SU-DHL-6 (cell line): ENCODE results near the gene STPG2.
"Not testable (repeated sequence)": the region's sequence is repeated elsewhere in the genome, so short reads cannot be mapped to it uniquely, and the experiment has no call there.

ENCODE experiments used
- H2AFZ ChIP-seq: fragments of 200-600 bp; sonication (generic); 2 replicates; pipeline ENCODE4 v1.6.1; 2014; ENCODE audit warnings: low read depth, mild to moderate bottlenecking, moderate library complexity, mixed read lengths, antibody characterized with exemption, low read length; ENCODE audit not compliant: severe bottlenecking
- H3F3A ChIP-seq: fragments of 200-600 bp; shearing (Covaris generic); 2 replicates; pipeline ENCODE4 v1.6.0; 2016; ENCODE audit warnings: antibody characterized with exemption, mild to moderate bottlenecking; ENCODE audit not compliant: insufficient read depth
- H3K27ac ChIP-seq: fragments of 200-600 bp; sonication (generic); 2 replicates; pipeline ENCODE4 v1.5.1; 2016; ENCODE audit warnings: low read depth, mild to moderate bottlenecking, low read length, moderate library complexity, mixed read lengths
- H3K27me3 ChIP-seq: fragments of 200-600 bp; sonication (generic), shearing (Covaris generic); 2 replicates; pipeline ENCODE4 v1.6.0; 2014; ENCODE audit warnings: mild to moderate bottlenecking, low read length
- H3K36me3 ChIP-seq: fragments of 200-600 bp; sonication (generic); 2 replicates; pipeline ENCODE4 v1.6.1; 2014; ENCODE audit warnings: mild to moderate bottlenecking, low read length, mixed read lengths
- H3K4me2 ChIP-seq: fragments of 300-600, 200-600 bp; shearing (Covaris generic), sonication (generic); 2 replicates; pipeline ENCODE4 v1.6.0; 2014; ENCODE audit warnings: low read length, low read depth, mild to moderate bottlenecking; ENCODE audit not compliant: poor library complexity, severe bottlenecking
- H3K4me3 ChIP-seq: fragments of 200-600 bp; sonication (generic); 2 replicates; pipeline ENCODE4 v1.5.1; 2014; ENCODE audit warnings: antibody characterized with exemption, low read length, mild to moderate bottlenecking, mixed read lengths; ENCODE audit not compliant: insufficient read depth, poor library complexity, severe bottlenecking
- H3K79me2 ChIP-seq: fragments of 200-600 bp; sonication (generic); 2 replicates; pipeline ENCODE4 v1.6.1; 2014; ENCODE audit warnings: mild to moderate bottlenecking, low read length, moderate library complexity; ENCODE audit not compliant: insufficient read depth
- H3K9ac ChIP-seq: fragments of 200-600 bp; sonication (generic); 2 replicates; pipeline ENCODE4 v1.7.0; 2014; ENCODE audit warnings: mild to moderate bottlenecking, low read length
- H3K9me2 ChIP-seq: fragments of 200-600 bp; sonication (generic); replicated peaks from 2 replicates; pipeline ENCODE4 v1.6.1; 2014; ENCODE audit warnings: low read length; ENCODE audit not compliant: insufficient read depth
- H3K9me3 ChIP-seq: fragments of 200-600 bp; sonication (generic); 2 replicates; pipeline ENCODE4 v1.6.1; 2014; ENCODE audit warnings: low read length, mixed read lengths; ENCODE audit not compliant: insufficient read depth
- H4K20me1 ChIP-seq: fragments of 200-600 bp; sonication (generic); 2 replicates; pipeline ENCODE4 v1.6.1; 2014; ENCODE audit warnings: low read depth, mild to moderate bottlenecking, antibody characterized with exemption, low read length, moderate library complexity, mixed read lengths
- CTCF ChIP-seq: fragments of 200-600 bp; sonication (generic); IDR thresholded peaks from one replicate; pipeline ENCODE4 v1.5.1; 2017; ENCODE audit warnings: antibody characterized with exemption, mild to moderate bottlenecking, low read length, moderate library complexity; ENCODE audit not compliant: insufficient read depth, poor library complexity, severe bottlenecking
- EZH2phosphoT487 ChIP-seq: fragments of 200-600 bp; sonication (generic), shearing (Covaris generic); conservative IDR thresholded peaks from 2 replicates; pipeline ENCODE4 v1.6.1; 2018; ENCODE audit warnings: mild to moderate bottlenecking, antibody characterized with exemption, low read length, moderate library complexity, mixed read lengths

Gene STPG2

DNA sequence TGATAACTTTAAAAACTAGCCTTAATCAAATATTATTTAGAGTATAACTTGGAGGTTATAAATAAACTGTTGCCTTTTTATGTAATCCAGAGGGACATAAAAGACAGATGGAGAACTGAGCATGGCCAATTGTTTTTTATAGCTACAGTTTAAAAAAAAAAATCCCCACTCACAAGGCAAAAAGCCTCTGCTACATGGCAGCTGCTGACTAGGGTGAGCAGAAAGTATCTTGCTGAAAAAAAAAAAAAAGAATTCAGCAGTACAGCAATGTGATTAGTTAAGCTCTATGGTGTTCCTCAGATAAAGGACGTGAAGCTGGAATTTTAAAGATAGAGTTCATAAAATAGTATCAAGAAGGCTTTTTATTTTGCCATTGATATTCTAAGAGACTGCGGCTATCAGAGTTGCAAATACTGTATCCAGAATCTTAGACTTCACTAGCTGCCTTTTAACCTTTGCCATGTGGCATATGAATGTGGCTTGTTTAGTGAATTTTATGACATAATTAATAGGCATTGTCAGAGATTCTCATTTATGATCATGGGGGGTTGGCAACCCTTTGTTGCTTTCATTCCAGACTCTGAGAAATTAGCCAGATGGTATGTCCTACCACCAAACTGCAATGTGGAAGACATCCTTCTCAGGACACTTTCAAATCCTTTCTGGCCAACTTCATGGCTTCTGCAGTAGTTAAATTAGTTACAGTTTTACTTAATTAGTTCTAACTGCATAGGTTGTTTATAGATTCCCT is 498.0 kb downstream of the STPG2 start:
- Histone ChIP-seq H3K27ac (no peak overlapping the region), H3K79me2 (no peaks in the 10 kb centered on the region), H4K20me1 (no peaks in the 10 kb centered on the region), H3K4me3 (no peak overlapping the region), H3K36me3 (no peaks in the 10 kb centered on the region), H3K27me3 (no peaks in the 10 kb centered on the region), H2AFZ (no peak overlapping the region), H3K9me2 (no peaks in the 10 kb centered on the region), H3K4me2 (no peak overlapping the region), H3K9ac (no peak overlapping the region), H3F3A (no peaks in the 10 kb centered on the region), H3K9me3 (no peaks in the 10 kb centered on the region)
- no peak for TF ChIP-seq EZH2phosphoT487
- TF ChIP-seq CTCF: no peak

DNA sequence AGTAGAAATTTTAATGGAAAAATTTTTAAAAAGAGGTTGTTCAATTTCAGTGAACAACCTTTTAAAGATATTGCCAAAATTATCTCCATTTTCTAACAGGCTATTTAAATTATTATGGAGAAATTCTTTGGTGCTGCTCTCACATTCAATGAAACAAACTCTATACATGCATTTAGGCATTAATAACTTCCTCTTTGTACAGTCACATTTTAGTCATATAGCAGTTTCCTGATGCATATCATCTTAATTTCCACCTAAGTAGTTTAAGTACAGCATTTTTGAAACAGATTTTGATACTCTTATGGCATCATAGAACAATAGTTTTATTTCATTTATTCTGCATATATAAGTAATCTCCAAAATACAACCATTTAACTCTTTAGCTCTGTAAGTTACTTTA is 500.1 kb downstream of the STPG2 start:
- no peaks in the 10 kb centered on the region for H3K27me3 ChIP-seq
- H2AFZ ChIP-seq: no peak overlapping the region
- no peaks in the 10 kb centered on the region for H3K9me2 ChIP-seq
- H3K79me2 ChIP-seq: no peaks in the 10 kb centered on the region
- no peaks in the 10 kb centered on the region for H4K20me1 ChIP-seq
- H3K4me2 ChIP-seq: no peak overlapping the region
- TF ChIP-seq EZH2phosphoT487 (no peak), CTCF (no peak)
- no peak overlapping the region for H3K4me3 ChIP-seq
- H3K27ac ChIP-seq: no peak overlapping the region
- no peaks in the 10 kb centered on the region for H3K9me3 ChIP-seq
- no peaks in the 10 kb centered on the region for H3K36me3 ChIP-seq
- H3F3A ChIP-seq: no peaks in the 10 kb centered on the region
- H3K9ac ChIP-seq: no peak overlapping the region

- Histone ChIP-seq H2AFZ (no peak overlapping the region), H3K79me2 (no peaks in the 10 kb centered on the region), H3K27me3 (no peaks in the 10 kb centered on the region), H4K20me1 (no peaks in the 10 kb centered on the region), H3K4me3 (no peak overlapping the region), H3K27ac (no peak overlapping the region), H3K9ac (no peak overlapping the region), H3F3A (no peaks in the 10 kb centered on the region), H3K9me3 (no peaks in the 10 kb centered on the region), H3K36me3 (no peaks in the 10 kb centered on the region), H3K4me2 (no peak overlapping the region), H3K9me2 (no peaks in the 10 kb centered on the region)
- no peak for TF ChIP-seq CTCF
- TF ChIP-seq EZH2phosphoT487: no peak
Measured at GRCh38 chr4:97639961-97640360, 503.3 kb downstream of the STPG2 start.

- H3K27ac ChIP-seq, H3K79me2 ChIP-seq: not testable (repeated sequence)
Measured at GRCh38 chr4:97633831-97634230, 509.4 kb downstream of the STPG2 start.

More at GRCh38 chr4:97633831-97634230, 509.4 kb downstream of the STPG2 start:
- H3K9me3 ChIP-seq, H2AFZ ChIP-seq, H3F3A ChIP-seq, H3K4me2 ChIP-seq, H3K9ac ChIP-seq, H3K4me3 ChIP-seq, H4K20me1 ChIP-seq, H3K36me3 ChIP-seq, H3K9me2 ChIP-seq, H3K27me3 ChIP-seq: not testable (repeated sequence)
